Adipocyte (in vitro differentiated cells): ENCODE measurements around the gene RAB31.

Experiments used
- DNase-seq: peaks from one replicate; pipeline ENCODE4 v3.0.0-alpha.2; 2015; ENCODE audit warnings: low read depth
- H3K27me3 ChIP-seq: replicated peaks from 2 replicates; pipeline ENCODE4 v1.7.0; 2013; ENCODE audit warnings: mild to moderate bottlenecking, low read length, moderate library complexity; ENCODE audit not compliant: control insufficient read depth, insufficient read depth
- H3K36me3 ChIP-seq: 2 replicates; pipeline ENCODE4 v1.7.0; 2013; ENCODE audit warnings: low read length, mild to moderate bottlenecking, moderate library complexity; ENCODE audit not compliant: control insufficient read depth, insufficient read depth, severe bottlenecking
- H3K4me1 ChIP-seq: 2 replicates; pipeline ENCODE4 v1.7.0; 2013; ENCODE audit warnings: mild to moderate bottlenecking, low read length, moderate library complexity; ENCODE audit not compliant: control insufficient read depth, insufficient read depth
- H3K4me3 ChIP-seq: 2 replicates; pipeline ENCODE4 v1.7.0; 2013; ENCODE audit warnings: mild to moderate bottlenecking, low read length, moderate library complexity
- H3K9ac ChIP-seq: 2 replicates; pipeline ENCODE4 v1.7.0; 2013; ENCODE audit warnings: mild to moderate bottlenecking, low read length, moderate library complexity
- H3K9me3 ChIP-seq: 2 replicates; pipeline ENCODE4 v1.7.0; 2013; ENCODE audit warnings: mild to moderate bottlenecking, low read length, moderate library complexity; ENCODE audit not compliant: control insufficient read depth

RAB31 gene

DNA sequence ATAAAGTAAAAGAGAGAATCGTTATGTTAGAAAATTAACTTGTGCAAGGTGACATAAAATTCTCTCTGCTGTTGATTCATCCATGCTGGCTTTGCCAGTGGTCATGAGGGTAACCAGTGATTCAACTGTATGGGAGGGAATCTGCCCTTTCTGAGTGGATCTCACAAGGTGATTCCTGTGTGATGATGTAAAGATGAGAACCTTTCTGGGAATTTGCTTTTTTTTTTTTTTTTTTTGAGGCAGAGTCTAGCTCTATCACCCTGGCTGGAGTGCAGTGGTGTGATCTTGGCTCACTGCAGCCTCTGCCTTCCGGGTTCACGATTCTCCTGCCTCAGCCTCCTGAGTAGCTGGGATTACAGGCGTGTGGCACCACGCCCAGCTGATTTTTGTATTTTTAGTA is 23.3 kb downstream of the RAB31 start:
- peaks cover 16% of the 10 kb centered on the region for H3K36me3 ChIP-seq
- no peaks in the 10 kb centered on the region for H3K4me1 ChIP-seq
- no peaks in the 10 kb centered on the region for H3K27me3 ChIP-seq
- peak; percentile 63 for DNase-seq
- H3K9ac ChIP-seq = no peak overlapping the region
- H3K4me3 ChIP-seq = no peak overlapping the region
- no peaks in the 10 kb centered on the region for H3K9me3 ChIP-seq

DNA sequence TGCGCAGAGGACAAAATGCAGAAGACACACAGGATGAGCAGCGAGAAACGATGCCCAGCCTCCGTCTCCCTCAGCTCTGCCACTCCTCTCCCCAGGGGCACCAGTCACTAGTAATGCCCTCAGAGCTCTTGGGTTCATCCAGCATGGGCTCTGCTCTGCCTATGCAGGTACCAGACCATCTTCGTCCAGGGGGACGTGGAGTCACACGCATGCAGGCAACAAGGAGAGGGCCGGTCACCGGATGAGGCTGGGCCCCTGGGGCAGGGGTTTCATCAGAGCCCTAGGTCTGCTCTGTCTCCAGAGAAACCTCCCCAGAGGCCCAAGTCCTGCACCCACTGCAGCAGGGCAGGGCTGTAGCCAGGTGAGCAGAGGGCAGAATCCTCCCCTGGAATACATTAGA is 23.9 kb downstream of the RAB31 start:
- Histone ChIP-seq H3K36me3 (peaks cover 16% of the 10 kb centered on the region), H3K27me3 (no peaks in the 10 kb centered on the region), H3K9me3 (no peaks in the 10 kb centered on the region), H3K4me1 (peaks cover 5% of the 10 kb centered on the region), H3K9ac (no peak overlapping the region), H3K4me3 (no peak overlapping the region)
- DNase-seq = no peak

DNA sequence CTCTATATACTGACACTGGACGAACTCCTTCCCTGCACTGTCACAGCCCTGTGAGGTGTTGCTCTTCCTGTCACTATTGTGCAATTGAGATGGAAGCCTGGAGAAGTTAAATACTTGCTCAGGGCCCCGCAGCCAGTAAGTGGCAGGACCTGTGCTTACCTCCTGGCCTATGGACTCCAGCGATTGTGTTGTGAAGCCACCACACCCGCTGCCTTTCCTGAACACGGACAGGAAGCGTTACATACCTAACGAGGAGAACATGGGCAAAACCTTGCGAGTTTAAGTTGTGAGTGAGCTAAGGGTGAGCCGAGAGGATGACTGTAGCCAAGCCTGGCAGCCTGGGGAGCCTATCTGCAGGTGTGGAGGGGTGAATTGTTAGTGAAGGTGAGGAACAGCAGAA is 26.1 kb downstream of the RAB31 start:
- Histone ChIP-seq H3K4me1 (peaks cover 12% of the 10 kb centered on the region), H3K9me3 (no peaks in the 10 kb centered on the region), H3K9ac (no peak overlapping the region), H3K4me3 (no peak overlapping the region), H3K36me3 (peaks cover 16% of the 10 kb centered on the region), H3K27me3 (no peaks in the 10 kb centered on the region)
- DNase-seq = no peak

DNA sequence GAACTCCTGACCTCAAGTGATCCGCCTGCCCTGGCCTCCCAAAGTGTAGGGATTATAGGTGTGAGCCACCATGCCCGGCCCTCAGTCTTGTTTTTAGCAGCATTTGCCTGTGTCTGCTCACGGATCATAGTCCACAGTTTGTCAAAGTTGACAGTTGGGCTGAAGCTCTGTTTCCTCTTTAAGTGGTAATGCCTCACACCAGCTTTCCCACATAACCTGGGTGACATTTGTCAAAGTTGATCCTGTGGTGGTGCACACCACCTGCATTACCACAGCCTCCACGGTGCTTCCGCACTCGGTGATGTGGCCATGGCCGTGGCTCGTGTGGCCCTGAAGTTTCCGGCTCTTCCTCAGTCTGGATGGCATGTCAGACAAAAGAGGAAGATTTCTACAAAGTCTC is 27.1 kb downstream of the RAB31 start:
- Histone ChIP-seq H3K4me3 (no peak overlapping the region), H3K36me3 (peaks cover 16% of the 10 kb centered on the region), H3K9ac (no peak overlapping the region), H3K9me3 (no peaks in the 10 kb centered on the region), H3K27me3 (no peaks in the 10 kb centered on the region), H3K4me1 (peaks cover 12% of the 10 kb centered on the region)
- no peak for DNase-seq

DNA sequence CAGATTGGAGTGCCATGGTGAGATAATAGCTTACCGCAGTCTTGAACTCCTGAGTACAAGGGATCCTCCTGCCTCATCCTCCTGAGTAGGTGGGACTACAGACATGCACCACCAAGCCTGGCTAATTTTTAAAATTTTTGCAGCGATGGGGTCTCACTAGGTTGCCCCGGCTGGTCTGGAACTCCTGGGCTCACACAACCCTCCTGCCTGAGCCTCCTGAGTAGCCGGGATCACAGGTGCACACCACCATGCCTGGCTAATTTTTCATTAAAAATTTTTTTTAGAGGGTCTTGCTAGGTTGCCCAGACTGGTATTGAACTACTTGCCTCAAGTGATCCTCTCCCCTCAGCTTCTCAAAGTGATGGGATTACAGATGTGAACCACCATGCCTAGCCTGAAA is 27.8 kb downstream of the RAB31 start:
- no peak for DNase-seq
- no peak overlapping the region for H3K9ac ChIP-seq
- H3K4me1 ChIP-seq = peaks cover 12% of the 10 kb centered on the region
- peaks cover 16% of the 10 kb centered on the region for H3K36me3 ChIP-seq
- no peaks in the 10 kb centered on the region for H3K27me3 ChIP-seq
- H3K9me3 ChIP-seq = no peaks in the 10 kb centered on the region
- no peak overlapping the region for H3K4me3 ChIP-seq

DNA sequence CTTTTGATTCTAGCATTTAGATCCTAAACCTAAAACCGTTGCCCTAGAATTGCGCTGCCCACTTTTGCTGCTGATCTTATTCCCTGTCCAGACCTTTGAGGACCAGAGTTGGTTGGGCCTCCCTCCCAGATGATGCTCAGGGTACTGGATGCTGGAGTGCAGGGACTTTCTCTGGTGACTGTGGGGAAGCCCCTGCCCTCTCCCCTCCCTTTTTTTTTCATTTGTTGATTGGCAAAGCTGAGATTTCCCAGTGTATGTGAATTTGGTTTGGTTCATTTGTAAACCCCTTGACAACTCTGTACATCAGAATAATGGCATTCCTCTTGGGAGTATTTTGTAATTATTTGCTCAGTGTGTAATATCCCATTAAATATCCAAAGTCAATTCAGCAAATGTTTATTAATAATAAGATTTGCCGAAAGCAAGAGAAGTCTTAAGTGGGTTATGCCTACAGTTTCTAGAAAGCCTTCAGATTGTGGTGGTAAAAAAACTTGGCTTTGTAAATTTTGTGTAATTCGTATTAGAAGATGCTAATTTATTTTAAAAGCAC is 28.3 kb downstream of the RAB31 start:
- no peak for DNase-seq
- Histone ChIP-seq H3K36me3 (peaks cover 16% of the 10 kb centered on the region), H3K9me3 (no peaks in the 10 kb centered on the region), H3K4me1 (peaks cover 13% of the 10 kb centered on the region), H3K4me3 (no peak overlapping the region), H3K9ac (no peak overlapping the region), H3K27me3 (no peaks in the 10 kb centered on the region)

DNA sequence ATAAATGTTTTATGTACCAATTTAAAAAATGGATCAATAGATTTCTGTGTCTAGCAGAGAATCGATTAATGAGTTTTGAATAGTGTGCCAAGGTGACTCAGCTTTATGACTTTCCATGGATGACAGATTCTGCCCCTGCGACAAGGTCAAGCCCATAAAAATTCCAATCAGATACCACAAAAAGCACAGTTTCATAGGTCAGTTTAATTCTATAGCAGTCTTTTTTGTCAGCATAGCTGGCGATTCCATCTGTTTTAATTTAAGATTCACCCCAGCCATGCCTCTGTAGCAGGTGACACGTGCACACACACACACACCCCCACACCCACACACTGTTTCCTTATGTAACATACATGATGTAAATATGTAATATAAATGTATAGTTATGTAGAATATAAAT is 28.9 kb downstream of the RAB31 start:
- H3K27me3 ChIP-seq = no peaks in the 10 kb centered on the region
- peaks cover 19% of the 10 kb centered on the region for H3K4me1 ChIP-seq
- H3K36me3 ChIP-seq = peaks cover 16% of the 10 kb centered on the region
- H3K4me3 ChIP-seq = no peak overlapping the region
- no peaks in the 10 kb centered on the region for H3K9me3 ChIP-seq
- DNase-seq = no peak
- H3K9ac ChIP-seq = no peak overlapping the region

DNA sequence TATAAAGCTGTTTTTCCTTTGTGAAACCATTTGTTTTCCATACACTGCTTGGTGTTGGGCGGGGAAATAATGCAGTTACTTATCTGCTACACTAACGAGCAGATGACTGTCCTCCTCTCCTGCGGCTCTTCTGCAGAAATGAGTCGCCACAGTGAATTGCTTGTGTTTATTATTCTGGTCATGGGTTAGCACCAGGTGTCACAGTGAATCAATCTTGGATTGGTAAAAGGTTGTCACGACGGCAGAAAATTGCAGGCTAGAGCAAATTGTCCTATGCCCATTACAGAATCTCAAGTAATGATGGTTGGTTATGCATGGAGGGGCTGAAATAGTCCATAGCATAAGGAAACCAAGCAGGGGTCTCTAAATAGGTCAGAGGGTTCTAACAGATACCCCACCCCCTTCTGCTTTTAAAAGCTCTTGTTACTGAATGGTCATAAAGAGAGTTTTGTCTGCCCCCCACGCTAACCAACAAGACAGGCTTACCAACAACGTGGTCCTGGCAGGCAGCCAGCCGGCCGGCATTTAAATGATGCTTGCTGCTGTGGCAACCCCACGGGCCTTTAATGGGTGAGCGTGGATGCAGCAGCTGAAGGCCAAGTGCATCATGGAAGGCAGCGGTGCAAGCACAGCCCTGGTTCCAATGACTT is 29.5 kb downstream of the RAB31 start:
- H3K36me3 ChIP-seq = peaks cover 11% of the 10 kb centered on the region
- H3K4me1 ChIP-seq = peaks cover 25% of the 10 kb centered on the region
- no peaks in the 10 kb centered on the region for H3K9me3 ChIP-seq
- no peaks in the 10 kb centered on the region for H3K27me3 ChIP-seq
- no peak overlapping the region for H3K4me3 ChIP-seq
- peak; percentile 32 for DNase-seq
- no peak overlapping the region for H3K9ac ChIP-seq

DNA sequence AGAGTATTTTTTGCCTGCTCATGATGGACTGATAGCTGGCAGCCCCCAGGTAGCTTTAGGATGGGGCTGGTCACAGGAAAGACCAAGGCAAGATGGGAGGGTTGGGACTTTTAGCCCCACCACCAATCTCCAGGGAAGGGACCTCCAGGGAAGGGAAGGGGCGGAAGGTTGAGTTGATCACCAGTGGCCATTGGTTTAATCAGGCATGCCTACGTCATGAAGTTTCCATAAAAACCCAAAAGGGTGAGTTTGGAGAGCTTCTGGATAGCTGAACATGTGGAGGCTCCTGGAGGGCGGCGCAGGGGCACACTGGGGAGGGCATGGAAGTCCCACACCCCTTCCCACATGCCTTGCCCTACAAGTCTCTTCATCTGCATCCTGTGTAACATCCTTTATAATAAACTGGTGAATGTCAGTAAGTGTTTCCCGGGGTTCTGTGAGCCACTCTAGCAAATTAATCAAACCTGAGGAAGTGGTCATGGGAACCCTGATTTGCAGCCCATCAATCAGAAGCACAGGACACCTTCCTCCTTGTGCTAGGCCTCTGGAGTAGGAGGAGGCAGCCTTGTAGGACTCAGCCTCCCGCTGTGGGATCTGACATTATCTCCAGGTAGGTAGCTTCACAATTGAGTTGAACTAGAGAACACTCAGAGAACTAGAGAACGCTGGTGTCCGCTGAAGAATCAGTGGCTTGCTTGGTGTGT is 30.3 kb downstream of the RAB31 start:
- Histone ChIP-seq H3K4me1 (peaks cover 34% of the 10 kb centered on the region), H3K4me3 (no peak overlapping the region), H3K9ac (no peak overlapping the region), H3K36me3 (peaks cover 2% of the 10 kb centered on the region), H3K27me3 (no peaks in the 10 kb centered on the region), H3K9me3 (no peaks in the 10 kb centered on the region)
- no peak for DNase-seq

DNA sequence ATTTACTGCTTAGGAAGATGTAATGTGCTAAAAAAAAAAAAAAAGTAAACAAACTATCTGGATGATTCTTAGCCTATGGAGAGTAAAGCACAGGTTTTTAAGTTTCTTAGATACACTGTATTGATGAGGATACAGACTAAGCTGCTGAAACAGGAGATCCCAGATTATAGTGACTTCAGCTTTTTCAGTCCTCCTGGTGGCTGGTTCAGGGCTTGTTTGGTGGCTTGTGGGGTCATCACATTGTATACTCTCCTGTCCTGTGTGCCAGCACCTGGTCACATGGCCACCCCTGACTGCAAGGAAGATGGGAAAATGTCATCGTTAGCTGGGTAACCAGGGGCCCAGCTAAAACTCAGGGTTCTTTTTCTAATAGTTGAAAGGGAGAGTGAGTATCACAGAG is 31.4 kb downstream of the RAB31 start:
- DNase-seq = no peak
- Histone ChIP-seq H3K4me1 (peaks cover 42% of the 10 kb centered on the region), H3K9me3 (no peaks in the 10 kb centered on the region), H3K36me3 (no peaks in the 10 kb centered on the region), H3K9ac (no peak overlapping the region), H3K27me3 (no peaks in the 10 kb centered on the region), H3K4me3 (no peak overlapping the region)

DNA sequence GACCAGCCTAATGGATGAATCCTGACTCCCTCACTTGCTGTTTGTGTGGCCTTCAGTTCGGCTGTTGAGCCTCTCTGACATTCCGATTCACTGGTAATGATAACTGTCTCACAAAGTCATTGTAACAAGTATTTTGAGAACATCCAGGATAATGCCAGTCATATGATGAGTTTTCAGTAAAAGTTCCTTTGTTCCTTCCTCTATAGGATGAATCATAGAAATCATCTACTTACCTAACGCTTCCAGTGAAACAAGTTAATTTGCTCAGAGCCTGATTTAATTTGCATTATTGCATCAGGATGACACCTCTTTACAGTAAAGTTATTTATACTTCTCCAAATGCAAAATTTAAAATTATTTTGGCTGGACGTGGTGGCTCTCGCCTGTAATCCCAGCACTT is 32.0 kb downstream of the RAB31 start:
- Histone ChIP-seq H3K9me3 (no peaks in the 10 kb centered on the region), H3K27me3 (no peaks in the 10 kb centered on the region), H3K9ac (no peak overlapping the region), H3K4me3 (no peak overlapping the region), H3K4me1 (peaks cover 42% of the 10 kb centered on the region), H3K36me3 (no peaks in the 10 kb centered on the region)
- DNase-seq = no peak
